Coronary artery (tissue), 2 donors: Measurements from ENCODE around the gene PCDH17.

Experiments used
- DNase-seq: peaks from one replicate; pipeline ENCODE4 v3.0.0-alpha.2; 2017; ENCODE audit warnings: low spot score
- H3K27ac ChIP-seq, 2 donors: fragments of 200-600 bp; sonication (generic); one replicate each; pipeline ENCODE4 v1.5.1; 2016 to 2019
- H3K4me3 ChIP-seq: fragments of 200-600 bp; sonication (generic); 2 replicates; pipeline ENCODE4 v1.5.1; 2016; ENCODE audit warnings: mild to moderate bottlenecking, moderate library complexity
- TF ChIP-seq, protein P1 (sequence below): fragments of 200-600 bp; sonication (generic); IDR thresholded peaks from one replicate; pipeline ENCODE4 v1.5.1; 2019; ENCODE audit warnings: antibody characterized with exemption

The PCDH17 gene

DNA sequence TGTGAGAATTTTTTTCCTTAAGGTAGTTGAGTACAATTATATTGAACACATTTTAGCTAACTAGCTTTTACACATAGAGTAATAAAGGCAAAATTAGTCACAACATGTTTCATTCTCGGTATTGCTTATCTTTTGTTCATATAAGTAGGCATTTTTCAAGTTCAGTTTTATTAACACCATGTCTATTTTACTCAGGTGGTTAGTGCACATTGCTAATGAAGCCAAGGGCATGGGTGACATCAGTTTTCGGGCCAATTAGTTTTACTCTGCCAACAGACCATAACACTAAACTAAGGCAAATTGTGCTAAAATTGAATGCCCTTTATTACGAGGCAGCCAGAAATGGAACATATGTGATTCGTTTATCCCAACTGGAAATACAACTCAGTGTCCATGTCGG, 19.6 kb upstream of the PCDH17 start:
- H3K27ac ChIP-seq: no peak overlapping the region
- TF ChIP-seq, protein P1, sequence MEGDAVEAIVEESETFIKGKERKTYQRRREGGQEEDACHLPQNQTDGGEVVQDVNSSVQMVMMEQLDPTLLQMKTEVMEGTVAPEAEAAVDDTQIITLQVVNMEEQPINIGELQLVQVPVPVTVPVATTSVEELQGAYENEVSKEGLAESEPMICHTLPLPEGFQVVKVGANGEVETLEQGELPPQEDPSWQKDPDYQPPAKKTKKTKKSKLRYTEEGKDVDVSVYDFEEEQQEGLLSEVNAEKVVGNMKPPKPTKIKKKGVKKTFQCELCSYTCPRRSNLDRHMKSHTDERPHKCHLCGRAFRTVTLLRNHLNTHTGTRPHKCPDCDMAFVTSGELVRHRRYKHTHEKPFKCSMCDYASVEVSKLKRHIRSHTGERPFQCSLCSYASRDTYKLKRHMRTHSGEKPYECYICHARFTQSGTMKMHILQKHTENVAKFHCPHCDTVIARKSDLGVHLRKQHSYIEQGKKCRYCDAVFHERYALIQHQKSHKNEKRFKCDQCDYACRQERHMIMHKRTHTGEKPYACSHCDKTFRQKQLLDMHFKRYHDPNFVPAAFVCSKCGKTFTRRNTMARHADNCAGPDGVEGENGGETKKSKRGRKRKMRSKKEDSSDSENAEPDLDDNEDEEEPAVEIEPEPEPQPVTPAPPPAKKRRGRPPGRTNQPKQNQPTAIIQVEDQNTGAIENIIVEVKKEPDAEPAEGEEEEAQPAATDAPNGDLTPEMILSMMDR: no peak
- no peak overlapping the region for H3K4me3 ChIP-seq
- DNase-seq: no peak

DNA sequence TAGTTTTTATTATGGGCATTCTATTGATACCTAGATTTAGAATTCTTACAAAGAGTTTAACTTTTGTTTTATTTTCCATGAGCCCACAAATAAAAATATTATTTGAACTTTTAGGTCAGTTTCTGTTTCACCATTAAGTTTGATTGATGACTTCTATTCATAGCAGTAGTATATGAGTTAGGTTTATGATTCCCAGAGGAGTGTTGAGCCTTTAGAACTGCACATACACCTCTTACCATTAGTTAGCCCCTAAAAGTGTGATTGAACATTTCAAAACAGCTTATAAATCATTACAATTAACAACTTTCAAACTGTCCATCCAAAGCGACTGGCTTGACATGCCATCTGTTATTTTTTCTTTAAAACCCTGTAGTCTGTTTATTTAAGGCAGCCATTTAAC, 19.0 kb upstream of the PCDH17 start:
- Histone ChIP-seq H3K4me3 (no peak overlapping the region), H3K27ac (no peak overlapping the region)
- DNase-seq: no peak
- TF ChIP-seq, protein P1: no peak

DNA sequence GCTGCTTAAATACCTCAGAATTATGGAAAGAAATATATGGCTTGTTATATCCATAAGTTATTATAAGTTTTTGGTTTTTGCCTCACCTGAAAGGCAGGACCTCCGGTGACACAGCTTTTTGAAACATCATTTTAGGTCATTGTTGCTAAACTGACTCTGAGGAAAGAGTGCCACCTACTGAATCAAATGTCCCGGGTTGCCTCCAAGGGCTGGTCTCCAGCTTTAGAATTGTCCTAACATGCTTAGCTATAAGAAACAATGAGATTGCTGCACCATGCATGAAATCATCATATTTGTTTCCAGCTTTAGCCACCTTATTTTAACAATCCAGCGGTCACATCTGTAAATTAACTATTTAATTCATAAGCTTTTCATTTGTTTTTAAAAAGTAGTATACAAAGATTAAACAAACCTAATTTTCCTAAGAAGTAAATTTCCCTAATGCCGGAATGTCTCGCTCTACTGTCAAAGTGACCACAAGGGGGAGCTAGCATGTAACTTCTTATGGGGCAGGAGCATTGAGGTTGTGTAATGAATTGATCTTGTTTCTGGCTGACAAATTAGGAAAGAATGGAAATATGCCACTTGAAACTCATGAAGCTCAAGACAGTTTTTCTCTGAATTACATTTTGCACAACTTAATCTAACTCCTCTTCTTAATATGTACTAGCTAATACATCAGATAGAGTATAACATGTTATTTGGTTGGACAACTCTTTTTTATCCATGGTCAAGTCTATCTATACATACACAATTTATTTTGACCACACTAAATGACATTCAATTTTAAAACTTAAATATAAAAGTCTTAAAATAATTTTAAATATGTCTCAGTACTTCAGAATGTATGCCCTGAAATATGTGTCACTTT, 6.7 kb upstream of the PCDH17 start:
- no peak for DNase-seq
- H3K4me3 ChIP-seq: no peak overlapping the region
- TF ChIP-seq, protein P1: peak; percentile 38
- no peak overlapping the region for H3K27ac ChIP-seq

DNA sequence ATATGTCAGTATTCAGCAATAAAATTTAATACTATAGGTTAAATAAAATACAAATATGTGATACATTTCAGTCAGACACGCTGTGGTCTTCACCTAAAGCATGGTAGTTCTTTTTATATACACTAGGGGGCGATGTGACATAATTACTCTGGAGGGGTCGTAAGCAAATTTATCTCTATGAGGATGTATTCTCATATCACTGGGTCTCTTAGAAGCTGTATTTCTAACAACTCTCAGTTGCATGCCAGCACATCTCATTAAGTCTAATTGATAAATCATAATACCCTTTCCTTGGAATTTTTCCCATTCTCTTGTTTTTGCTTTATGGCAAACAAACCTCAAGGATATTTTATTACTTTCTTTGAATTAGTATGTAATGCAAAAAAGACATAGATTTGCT, 3.9 kb upstream of the PCDH17 start:
- Histone ChIP-seq H3K27ac (no peak overlapping the region), H3K4me3 (no peak overlapping the region)
- no peak for DNase-seq
- TF ChIP-seq, protein P1: no peak

DNA sequence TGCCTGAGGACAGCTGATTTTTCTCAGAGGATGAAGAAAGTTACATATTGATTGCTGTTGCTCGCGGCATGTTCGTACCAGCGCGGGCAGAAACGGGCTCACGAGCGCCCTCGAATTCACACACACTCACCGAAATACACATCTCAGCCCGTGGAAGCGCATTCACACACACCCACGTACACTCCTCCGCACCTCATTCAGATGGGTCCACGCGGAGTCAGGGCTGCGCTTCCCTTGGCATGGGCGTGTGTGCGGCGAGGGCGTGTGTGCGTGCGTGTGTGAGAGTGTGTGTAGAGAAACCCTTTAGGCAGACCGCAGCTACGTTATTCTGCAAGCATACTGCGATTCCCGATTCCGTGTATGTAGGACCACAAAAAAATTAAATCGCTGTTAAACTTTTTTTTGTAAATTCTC, 2.1 kb upstream of the PCDH17 start:
- TF ChIP-seq, protein P1: no peak
- DNase-seq: no peak
- H3K27ac ChIP-seq: no peak overlapping the region
- H3K4me3 ChIP-seq: peak overlapping the region; percentile 71

DNA sequence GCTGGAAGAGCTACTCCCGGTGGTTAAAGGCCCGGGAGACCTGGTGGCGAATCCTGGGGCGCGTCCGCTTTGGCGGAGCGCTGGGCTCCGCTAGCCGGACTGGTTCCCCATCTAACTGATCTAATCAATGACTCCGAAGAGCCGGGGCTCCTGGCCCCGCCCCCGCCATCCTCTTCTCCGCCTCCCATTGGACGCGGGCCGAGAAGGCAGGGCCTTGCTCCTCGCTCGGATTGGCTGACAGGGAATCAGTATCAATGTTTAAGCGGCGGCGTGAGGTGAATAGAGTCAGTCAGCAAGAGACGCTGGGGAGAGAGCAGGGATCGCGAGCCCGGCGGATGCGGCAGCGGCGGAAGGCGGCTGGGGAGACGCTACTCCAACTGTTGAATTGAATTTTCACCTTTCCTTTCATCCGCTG, 1.7 kb upstream of the PCDH17 start:
- TF ChIP-seq, protein P1: no peak
- Histone ChIP-seq H3K27ac (no peak overlapping the region), H3K4me3 (peak overlapping the region; percentile 71)
- peak; percentile 82 for DNase-seq
